ENCODE measurements around the gene POLR2I.
A peak's percentile ranks its signal among the peaks of the same experiment; 100 is the strongest.
"Not testable (repeated sequence)": the region's sequence is repeated elsewhere in the genome, so short reads cannot be mapped to it uniquely, and the experiment has no call there.

POLR2I gene

GRCh38 chr19:36144624-36145023 is 29.9 kb upstream of the POLR2I start:
- Histone ChIP-seq H3K79me2 (ENCODE audit: control insufficient read depth, insufficient read depth, low read length, unreplicated experiment) (peaks cover 18% of the 10 kb centered on the region), H3K27me3 (ENCODE audit: insufficient read depth, low read length) (no peaks in the 10 kb centered on the region), H3K4me3 (ENCODE audit: low read depth, low read length) (no peak overlapping the region), H2AFZ (ENCODE audit: low read length, unreplicated experiment) (no peak overlapping the region), H3K27ac (ENCODE audit: low read depth, low read length) (no peak overlapping the region), H3K36me3 (ENCODE audit: insufficient read depth, low read length) (peaks cover 8% of the 10 kb centered on the region), H3K4me1 (ENCODE audit: control insufficient read depth, insufficient read depth, low read length, unreplicated experiment) (peaks cover 5% of the 10 kb centered on the region)

- H3K36me3 ChIP-seq (ENCODE audit: insufficient read depth, low read length): peaks cover 8% of the 10 kb centered on the region
- H3K27ac ChIP-seq (ENCODE audit: low read depth, low read length): no peak overlapping the region
- no peak overlapping the region for H2AFZ ChIP-seq (ENCODE audit: low read length, unreplicated experiment)
- no peak overlapping the region for H3K4me3 ChIP-seq (ENCODE audit: low read depth, low read length)
- H3K4me1 ChIP-seq (ENCODE audit: control insufficient read depth, insufficient read depth, low read length, unreplicated experiment): peaks cover 5% of the 10 kb centered on the region
- peaks cover 18% of the 10 kb centered on the region for H3K79me2 ChIP-seq (ENCODE audit: control insufficient read depth, insufficient read depth, low read length, unreplicated experiment)
- no peaks in the 10 kb centered on the region for H3K27me3 ChIP-seq (ENCODE audit: insufficient read depth, low read length)
Measured at GRCh38 chr19:36142496-36142895, 27.8 kb upstream of the POLR2I start.

- H3K4me1 ChIP-seq (ENCODE audit: control insufficient read depth, insufficient read depth, low read length, unreplicated experiment): peaks cover 7% of the 10 kb centered on the region
- peaks cover 18% of the 10 kb centered on the region for H3K79me2 ChIP-seq (ENCODE audit: control insufficient read depth, insufficient read depth, low read length, unreplicated experiment)
- H3K36me3 ChIP-seq (ENCODE audit: insufficient read depth, low read length): peaks cover 8% of the 10 kb centered on the region
- H3K27me3 ChIP-seq (ENCODE audit: insufficient read depth, low read length): no peaks in the 10 kb centered on the region
- no peak overlapping the region for H3K27ac ChIP-seq (ENCODE audit: low read depth, low read length)
- H2AFZ ChIP-seq (ENCODE audit: low read length, unreplicated experiment): no peak overlapping the region
- H3K4me3 ChIP-seq (ENCODE audit: low read depth, low read length): 0 out of 2 replicates have a peak overlapping the region, but pooled peaks have one; percentile 91
Measured at GRCh38 chr19:36142046-36142445, 27.4 kb upstream of the POLR2I start.

- peaks cover 18% of the 10 kb centered on the region for H3K79me2 ChIP-seq (ENCODE audit: control insufficient read depth, insufficient read depth, low read length, unreplicated experiment)
Measured at GRCh38 chr19:36141039-36141927, 26.6 kb upstream of the POLR2I start.

GRCh38 chr19:36140304-36141038 is 25.8 kb upstream of the POLR2I start:
- Histone ChIP-seq H3K4me3 (ENCODE audit: low read depth, low read length) (peak overlapping the region; percentile 91), H3K36me3 (ENCODE audit: insufficient read depth, low read length) (peaks cover 8% of the 10 kb centered on the region), H3K27ac (ENCODE audit: low read depth, low read length) (peak overlapping the region; percentile 91), H2AFZ (ENCODE audit: low read length, unreplicated experiment) (no peak overlapping the region), H3K4me1 (ENCODE audit: control insufficient read depth, insufficient read depth, low read length, unreplicated experiment) (peaks cover 14% of the 10 kb centered on the region), H3K27me3 (ENCODE audit: insufficient read depth, low read length) (no peaks in the 10 kb centered on the region), H3K79me2 (ENCODE audit: control insufficient read depth, insufficient read depth, low read length, unreplicated experiment) (peaks cover 18% of the 10 kb centered on the region)

More at GRCh38 chr19:36141039-36141927, 26.6 kb upstream of the POLR2I start:
- Histone ChIP-seq H2AFZ (ENCODE audit: low read length, unreplicated experiment) (no peak overlapping the region), H3K27me3 (ENCODE audit: insufficient read depth, low read length) (no peaks in the 10 kb centered on the region), H3K36me3 (ENCODE audit: insufficient read depth, low read length) (peaks cover 8% of the 10 kb centered on the region), H3K27ac (ENCODE audit: low read depth, low read length) (peak overlapping the region; percentile 91; the same call in 1 of the 2 replicates), H3K4me1 (ENCODE audit: control insufficient read depth, insufficient read depth, low read length, unreplicated experiment) (peaks cover 14% of the 10 kb centered on the region), H3K4me3 (ENCODE audit: low read depth, low read length) (peak overlapping the region; percentile 91)

- H3K27ac ChIP-seq (ENCODE audit: low read depth, low read length): peak within 1 kb of the TSS; percentile 91
- H3K36me3 ChIP-seq (ENCODE audit: insufficient read depth, low read length): peaks cover 6% of the 10 kb centered on the region; the same call in 1 of the 2 replicates
- H3K4me3 ChIP-seq (ENCODE audit: low read depth, low read length): peak within 1 kb of the TSS; percentile 91
- H3K27me3 ChIP-seq (ENCODE audit: insufficient read depth, low read length): no peaks in the 10 kb centered on the region
- peaks cover 18% of the 10 kb centered on the region for H3K79me2 ChIP-seq (ENCODE audit: control insufficient read depth, insufficient read depth, low read length, unreplicated experiment)
- peak within 1 kb of the TSS; percentile 65 for H2AFZ ChIP-seq (ENCODE audit: low read length, unreplicated experiment)
- peaks cover 14% of the 10 kb centered on the region for H3K4me1 ChIP-seq (ENCODE audit: control insufficient read depth, insufficient read depth, low read length, unreplicated experiment)
Measured at GRCh38 chr19:36139473-36140303, 25.0 kb upstream of the POLR2I start, which contains the start of gene CAPNS1. Gene CAPNS1, plus strand, starts transcription at chr19:36140066. Its CDS starts 946 bp downstream, at chr19:36141012.

GRCh38 chr19:36139120-36139472 is 24.4 kb upstream of the POLR2I start:
- peak overlapping the region; percentile 91 for H3K4me3 ChIP-seq (ENCODE audit: low read depth, low read length)
- H3K4me1 ChIP-seq (ENCODE audit: control insufficient read depth, insufficient read depth, low read length, unreplicated experiment): peaks cover 14% of the 10 kb centered on the region
- peak overlapping the region; percentile 65 for H2AFZ ChIP-seq (ENCODE audit: low read length, unreplicated experiment)
- no peaks in the 10 kb centered on the region for H3K27me3 ChIP-seq (ENCODE audit: insufficient read depth, low read length)
- H3K79me2 ChIP-seq (ENCODE audit: control insufficient read depth, insufficient read depth, low read length, unreplicated experiment): peaks cover 18% of the 10 kb centered on the region
- H3K27ac ChIP-seq (ENCODE audit: low read depth, low read length): peak overlapping the region; percentile 66; the same call in 1 of the 2 replicates
- 0 out of 2 replicates have a peak, but pooled peaks cover 4% of the 10 kb centered on the region for H3K36me3 ChIP-seq (ENCODE audit: insufficient read depth, low read length)

GRCh38 chr19:36136964-36137686 is 22.4 kb upstream of the POLR2I start:
- Histone ChIP-seq H3K27ac (ENCODE audit: low read depth, low read length) (no peak overlapping the region), H3K79me2 (ENCODE audit: control insufficient read depth, insufficient read depth, low read length, unreplicated experiment) (peaks cover 18% of the 10 kb centered on the region), H3K4me1 (ENCODE audit: control insufficient read depth, insufficient read depth, low read length, unreplicated experiment) (peaks cover 14% of the 10 kb centered on the region), H3K36me3 (ENCODE audit: insufficient read depth, low read length) (0 out of 2 replicates have a peak, but pooled peaks cover 4% of the 10 kb centered on the region), H3K27me3 (ENCODE audit: insufficient read depth, low read length) (no peaks in the 10 kb centered on the region), H3K4me3 (ENCODE audit: low read depth, low read length) (peak overlapping the region; percentile 29; the same call in 1 of the 2 replicates), H2AFZ (ENCODE audit: low read length, unreplicated experiment) (no peak overlapping the region)

- H3K4me1 ChIP-seq (ENCODE audit: control insufficient read depth, insufficient read depth, low read length, unreplicated experiment); H3K4me3 ChIP-seq (ENCODE audit: low read depth, low read length); H3K27me3 ChIP-seq (ENCODE audit: insufficient read depth, low read length); H2AFZ ChIP-seq (ENCODE audit: low read length, unreplicated experiment); H3K36me3 ChIP-seq (ENCODE audit: insufficient read depth, low read length); H3K79me2 ChIP-seq (ENCODE audit: control insufficient read depth, insufficient read depth, low read length, unreplicated experiment); H3K27ac ChIP-seq (ENCODE audit: low read depth, low read length): not testable (repeated sequence)
Measured at GRCh38 chr19:36134867-36135266, 20.2 kb upstream of the POLR2I start.
